Ovary (tissue), 9 donors: ENCODE data around the gene PNPLA5. TPM values are rescaled to one million over a fixed set of nuclear protein-coding genes. Genes with fewer than 3 reads are reported as not detected.

Experiments used
- DNase-seq, 5 donors: peaks; one replicate each; pipeline ENCODE4 v3.0.0-alpha.2; 2019 to 2020
- H3K27ac ChIP-seq, 2 donors: fragments of 200-600 bp; one replicate each; pipeline versions ENCODE4 v1.5.1 to v1.8.0; 2019 to 2022
- H3K27me3 ChIP-seq: fragments of 200-600 bp; one replicate; pipeline ENCODE4 v1.8.0; 2022
- H3K36me3 ChIP-seq: fragments of 200-600 bp; sonication (generic); one replicate; pipeline ENCODE4 v1.5.1; 2019
- H3K4me1 ChIP-seq: one replicate; pipeline ENCODE4 v1.8.1; 2013; ENCODE audit warnings: mild to moderate bottlenecking, moderate library complexity; ENCODE audit not compliant: insufficient read depth
- H3K4me3 ChIP-seq: fragments of 200-600 bp; sonication (generic); one replicate; pipeline ENCODE4 v1.5.1; 2017
- H3K9me3 ChIP-seq, 2 donors: fragments of 200-600 bp in 1 of 2; sonication (generic) in 1 of 2; one replicate each; pipeline versions ENCODE4 v1.5.1 to v1.8.1; 2013 to 2019; ENCODE audit warnings: mild to moderate bottlenecking in 1 of 2, moderate library complexity in 1 of 2
- CTCF ChIP-seq, 3 donors: fragments of 450-650 bp in 2 of 3; fragments of 200-600 bp in 1 of 3; IDR thresholded peaks; one replicate each; pipeline versions ENCODE4 v1.5.1 to v1.8.0; 2016 to 2022; ENCODE audit warnings: antibody characterized with exemption in 3 of 3, mild to moderate bottlenecking in 1 of 3
- EP300 ChIP-seq: sonication (generic); formaldehyde crosslinking; IDR thresholded peaks from one replicate; pipeline ENCODE4 v1.6.1; 2017; ENCODE audit warnings: antibody characterized with exemption
- POLR2A ChIP-seq: fragments of 450-650 bp; IDR thresholded peaks from one replicate; pipeline ENCODE4 v1.6.1; 2017; ENCODE audit warnings: antibody characterized with exemption, mild to moderate bottlenecking, moderate library complexity
- WGBS, 3 donors: extraction: QIAGEN DNeasy Blood & Tissue Kit in 1 of 3; methylation state at CpG; one replicate each; pipeline versions ENCODE4 v1.1.5 to v1.1.7; 2013 to 2017; 5-methylcytosine and 5-hydroxymethylcytosine counted together
- intact Hi-C, 4 donors: fragments of 100-400 bp; cut with DNase I; formaldehyde crosslinking; loops; one replicate each; pipeline versions ENCODE4 v1.11.0 to v1.15.1; 2022 to 2023
- polyA plus RNA-seq, 2 donors: library from polyadenylated mRNA; stranded (reverse); fragments of 200-250 nt in 1 of 2; fragments of 350-450 nt in 1 of 2; fragmentation: Illumina TruSeq in 1 of 2; extraction: RNeasy Lipid Tissue Mini Kit (QIAGEN cat#74804) in 1 of 2; gene quantifications; one replicate each; pipeline ENCODE4 v1.2.3, GENCODE V29; 2013 to 2014
- total RNA-seq, 7 donors: library from RNA; depleted of rRNA in 2 of 7; stranded (reverse); fragments of >200 nt in 2 of 7; fragmentation: NEBNext Ultra II Directional in 3 of 7; extraction: Animal tissue kit (Norgen Biotek cat#: 25700) in 3 of 7; gene quantifications; one replicate each; pipeline versions ENCODE4 v1.1.0 to v1.2.4, GENCODE V29; 2016 to 2023
- donor health status: DM: no; HTN: no; CAD: no; lungs with moderate emphysema.
- donor health status: DM: no; HTN: no; CAD: no.
- donor health status: Bipolar disorder and iron deficiency.
- donor health status: DM: yes; HTN: yes; CAD: no.
- donor health status: DM: no; HTN: no; CAD: no.
- donor health status: DM: yes; HTN: yes; CAD: no.

Gene PNPLA5
- total and polyA plus RNA-seq, 9 donors = 0.10 TPM; not detected in 8

- H3K27ac ChIP-seq = no peak overlapping the region
- no peaks in the 10 kb centered on the region for H3K9me3 ChIP-seq
- H3K4me1 ChIP-seq = no peaks in the 10 kb centered on the region
- H3K27me3 ChIP-seq = no peaks in the 10 kb centered on the region
- TF ChIP-seq EP300 (no peak), POLR2A (no peak), CTCF (IDR thresholded peaks at IDR 0.05) (no peak)
- intact Hi-C loops = no loop called here
- H3K4me3 ChIP-seq = no peak overlapping the region
- no peaks in the 10 kb centered on the region for H3K36me3 ChIP-seq
- peak in 2 of 5 donors; percentile 11 to 50 for DNase-seq
- 15 to 21% (median 18%) methylated on average over 9 of the region's 9 CpGs for WGBS, 3 donors
Measured at GRCh38 chr22:43861529-43861928, 30.3 kb downstream of the PNPLA5 start.

- H3K27me3 ChIP-seq = no peaks in the 10 kb centered on the region
- H3K36me3 ChIP-seq = no peaks in the 10 kb centered on the region
- no peak overlapping the region for H3K27ac ChIP-seq
- WGBS, 3 donors = 75 to 82% (median 81%) methylated on average over 12 of the region's 12 CpGs
- no peak for TF ChIP-seq POLR2A
- no peak for TF ChIP-seq CTCF (IDR thresholded peaks at IDR 0.05)
- TF ChIP-seq EP300 = no peak
- intact Hi-C loops = no loop called here
- no peak overlapping the region for H3K4me3 ChIP-seq
- H3K4me1 ChIP-seq = no peaks in the 10 kb centered on the region
- H3K9me3 ChIP-seq = no peaks in the 10 kb centered on the region
- peak in 2 of 5 donors; percentile 6 to 31 for DNase-seq
Measured at GRCh38 chr22:43860831-43861230, 31.0 kb downstream of the PNPLA5 start.

GRCh38 chr22:43860126-43860525 lies 31.7 kb downstream of the PNPLA5 start:
- no peak for TF ChIP-seq CTCF (IDR thresholded peaks at IDR 0.05)
- Histone ChIP-seq H3K36me3 (no peaks in the 10 kb centered on the region), H3K9me3 (no peaks in the 10 kb centered on the region), H3K27ac (no peak overlapping the region), H3K4me1 (no peaks in the 10 kb centered on the region), H3K27me3 (no peaks in the 10 kb centered on the region), H3K4me3 (no peak overlapping the region)
- 82 to 92% (median 85%) methylated on average over 11 of the region's 11 CpGs for WGBS, 3 donors
- DNase-seq = peak in 2 of 5 donors; percentile 3 to 21
- intact Hi-C loops = no loop called here

- TF ChIP-seq EP300 = no peak
- no peak for TF ChIP-seq POLR2A
- TF ChIP-seq CTCF (IDR thresholded peaks at IDR 0.05) = no peak
- H3K27ac ChIP-seq = no peak overlapping the region
- H3K4me3 ChIP-seq = no peak overlapping the region
- intact Hi-C loops = no loop called here
- WGBS, 3 donors = 82 to 85% (median 85%) methylated on average over 14 of the region's 14 CpGs
- DNase-seq = peak in 1 of 5 donors; percentile 12
- H3K9me3 ChIP-seq = no peaks in the 10 kb centered on the region
- no peaks in the 10 kb centered on the region for H3K27me3 ChIP-seq
- no peaks in the 10 kb centered on the region for H3K4me1 ChIP-seq
- no peaks in the 10 kb centered on the region for H3K36me3 ChIP-seq
Measured at GRCh38 chr22:43859621-43860020, 32.2 kb downstream of the PNPLA5 start.

GRCh38 chr22:43859176-43859575 lies 32.6 kb downstream of the PNPLA5 start:
- Histone ChIP-seq H3K9me3 (no peaks in the 10 kb centered on the region), H3K36me3 (no peaks in the 10 kb centered on the region), H3K4me3 (no peak overlapping the region), H3K27ac (no peak overlapping the region), H3K27me3 (no peaks in the 10 kb centered on the region), H3K4me1 (no peaks in the 10 kb centered on the region)
- no peak for TF ChIP-seq POLR2A
- no peak for TF ChIP-seq EP300
- 92 to 93% (median 93%) methylated on average over 7 of the region's 7 CpGs for WGBS, 3 donors
- intact Hi-C loops = no loop called here
- DNase-seq = peak in 1 of 5 donors; percentile 5
